HFF-Myc (cell line): ENCODE results near the gene FSTL4.

ENCODE experiments used
- DNase-seq: peaks from one replicate; pipeline ENCODE4 v3.0.0-alpha.2; 2011; ENCODE audit warnings: low read depth; ENCODE audit errors: extremely low read depth
- H3K4me3 ChIP-seq: replicated peaks from 2 replicates; pipeline ENCODE4 v1.5.1; 2011; ENCODE audit warnings: low read depth, mild to moderate bottlenecking, control low read depth, low read length
- CTCF ChIP-seq: IDR thresholded peaks from 2 replicates; pipeline ENCODE4 v1.5.1; 2012; ENCODE audit warnings: mild to moderate bottlenecking, low read depth, low read length, control low read depth; ENCODE audit errors: missing control alignments

FSTL4 gene

GRCh38 chr5:133602835-133603380 is 9.4 kb downstream of the FSTL4 start:
- no peak overlapping the region for H3K4me3 ChIP-seq
- no peak for DNase-seq
- TF ChIP-seq CTCF = no peak

- no peak for TF ChIP-seq CTCF
- H3K4me3 ChIP-seq = no peak overlapping the region
- DNase-seq = no peak
Measured at GRCh38 chr5:133599600-133599999, 12.7 kb downstream of the FSTL4 start.

GRCh38 chr5:133599044-133599443 is 13.3 kb downstream of the FSTL4 start:
- no peak for DNase-seq
- no peak overlapping the region for H3K4me3 ChIP-seq
- no peak for TF ChIP-seq CTCF

- no peak overlapping the region for H3K4me3 ChIP-seq
- no peak for DNase-seq
- TF ChIP-seq CTCF = no peak
Measured at GRCh38 chr5:133596049-133596448, 16.3 kb downstream of the FSTL4 start.

GRCh38 chr5:133595465-133595864 is 16.9 kb downstream of the FSTL4 start:
- no peak for DNase-seq
- TF ChIP-seq CTCF = no peak
- H3K4me3 ChIP-seq = no peak overlapping the region

GRCh38 chr5:133589286-133589685 is 23.1 kb downstream of the FSTL4 start:
- TF ChIP-seq CTCF = no peak
- DNase-seq = no peak
- H3K4me3 ChIP-seq = no peak overlapping the region

GRCh38 chr5:133582971-133583370 is 29.4 kb downstream of the FSTL4 start:
- no peak for TF ChIP-seq CTCF
- no peak for DNase-seq
- no peak overlapping the region for H3K4me3 ChIP-seq
